ENCODE measurements around the gene DACT1. TPM values are rescaled to one million over a fixed set of nuclear protein-coding genes. Genes with fewer than 3 reads are reported as not detected.

DACT1 gene
- polyA plus RNA-seq, 1 of the 3 experiments (the other 2 are of a cell fraction), result 3.3 TPM

GRCh38 chr14:58620011-58620410 is 17.8 kb upstream of the DACT1 start:
- Histone ChIP-seq H4K20me1 (ENCODE audit: insufficient read depth) (no peaks in the 10 kb centered on the region), H3K79me2 (ENCODE audit: insufficient read depth) (no peaks in the 10 kb centered on the region), H2AFZ (ENCODE audit: low read depth) (no peak overlapping the region), H3K4me2 (no peak overlapping the region), H3K9me2 (no peaks in the 10 kb centered on the region), H3K36me3 (replicated peaks in 1 of 2; ENCODE audit: control insufficient read depth in 1 of 2, insufficient read depth in 2 of 2, low read length in 1 of 2) (no peaks in the 10 kb centered on the region), H3K9ac (no peak overlapping the region), H3K27ac (ENCODE audit: low read depth in 2 of 2, low read length in 1 of 2) (no peak overlapping the region), H3F3A (replicated peaks; ENCODE audit: insufficient read depth) (no peaks in the 10 kb centered on the region), H3K4me1 (ENCODE audit: control insufficient read depth in 1 of 2, insufficient read depth in 2 of 2, low read depth in 1 of 2, low read length in 1 of 2) (no peaks in the 10 kb centered on the region; a peak in 1 of 4 replicates), H3K4me3 (ENCODE audit: low read depth in 2 of 2, low read length in 1 of 2) (no peak overlapping the region), H3K27me3 (ENCODE audit: insufficient read depth) (no peaks in the 10 kb centered on the region), H3K9me3 (no peaks in the 10 kb centered on the region)
- ChIA-PET CTCF (interaction anchor here (0.8 to 1.0 kb wide), 2 partner anchors 18 to 401 kb away, joined by 3 to 4 read pairs; no protein-coding TSS in a partner anchor), POLR2A (no interaction called here)
- TF ChIP-seq ELF1 (IDR thresholded peaks at IDR 0.05) (no peak), MAX (IDR thresholded peaks at IDR 0.05; ENCODE audit: low read depth) (no peak), TAF1 (IDR thresholded peaks at IDR 0.05; ENCODE audit: borderline replicate concordance, low read depth, low read length) (no peak), CTCF (IDR thresholded peaks at IDR 0.05) (no peak), FOSL2 (IDR thresholded peaks at IDR 0.05; ENCODE audit: borderline replicate concordance, low read depth) (no peak), USF1 (IDR thresholded peaks at IDR 0.05; ENCODE audit: borderline replicate concordance, low read depth) (no peak), RFX5 (IDR thresholded peaks at IDR 0.05; ENCODE audit: low read length) (no peak), POLR2AphosphoS5 (IDR thresholded peaks at IDR 0.05; ENCODE audit: low read depth, low read length) (no peak), CHD2 (IDR thresholded peaks at IDR 0.05; ENCODE audit: low read length, partially characterized antibody) (no peak), PBX3 (IDR thresholded peaks at IDR 0.05) (no peak), EZH2phosphoT487 (IDR thresholded peaks at IDR 0.05; ENCODE audit: borderline replicate concordance, low read depth) (no peak)
- 63% methylated on average over 2 of the region's 2 CpGs for WGBS (ENCODE audit: low lambda C conversion rate)
- no peak for DNase-seq

- no peak for DNase-seq
- TF ChIP-seq REST (IDR thresholded peaks at IDR 0.05; ENCODE audit: low read depth, low read length) (no peak), CTCF (IDR thresholded peaks at IDR 0.05) (no peak), NFIC (IDR thresholded peaks at IDR 0.05; ENCODE audit: borderline replicate concordance) (no peak), SMC3 (IDR thresholded peaks at IDR 0.05; ENCODE audit: low read depth, low read length) (no peak), JUND (IDR thresholded peaks at IDR 0.05) (no peak), TCF12 (IDR thresholded peaks at IDR 0.05) (no peak), MXI1 (IDR thresholded peaks at IDR 0.05; ENCODE audit: low read depth, low read length) (no peak), GATA2 (CRISPR knock-in tag; IDR thresholded peaks at IDR 0.05) (no peak)
These were observed 12.3 kb upstream of the DACT1 start for GRCh38 chr14:58625438-58625837.

More at GRCh38 chr14:58625438-58625837, 12.3 kb upstream of the DACT1 start:
- ChIA-PET CTCF (interaction anchor here (2.6 kb wide), 1 partner anchor 11 kb away, joined by 12 read pairs; the partner anchor contains the start of gene DACT1), POLR2A (no interaction called here)
- peaks cover 12% of the 10 kb centered on the region for H3F3A ChIP-seq (replicated peaks; ENCODE audit: insufficient read depth)
- no peak overlapping the region for H3K4me2 ChIP-seq
- no peaks in the 10 kb centered on the region for H3K9me2 ChIP-seq
- H3K4me1 ChIP-seq (ENCODE audit: control insufficient read depth in 1 of 2, insufficient read depth in 2 of 2, low read depth in 1 of 2, low read length in 1 of 2), result peaks cover 0 to 10% of the 10 kb centered on the region in 2 experiments; a peak in 1 of 4 replicates
- no peak overlapping the region for H3K27ac ChIP-seq (ENCODE audit: low read depth in 2 of 2, low read length in 1 of 2)
- H3K27me3 ChIP-seq (ENCODE audit: insufficient read depth), result no peaks in the 10 kb centered on the region
- H2AFZ ChIP-seq (ENCODE audit: low read depth), result no peak overlapping the region
- no peaks in the 10 kb centered on the region for H3K9me3 ChIP-seq
- H3K9ac ChIP-seq, result no peak overlapping the region
- no peaks in the 10 kb centered on the region for H4K20me1 ChIP-seq (ENCODE audit: insufficient read depth)
- H3K79me2 ChIP-seq (ENCODE audit: insufficient read depth), result no peaks in the 10 kb centered on the region
- 69% methylated on average over 1 of the region's 1 CpG for WGBS (ENCODE audit: low lambda C conversion rate)
- no peaks in the 10 kb centered on the region for H3K36me3 ChIP-seq (replicated peaks in 1 of 2; ENCODE audit: control insufficient read depth in 1 of 2, insufficient read depth in 2 of 2, low read length in 1 of 2)
- H3K4me3 ChIP-seq (ENCODE audit: low read depth in 2 of 2, low read length in 1 of 2), result no peak overlapping the region

All from SK-N-SH (cell line).